ENCODE results near the gene PCDH1. TPM values are rescaled to one million over a fixed set of nuclear protein-coding genes. Genes with fewer than 3 reads are reported as not detected.
A peak's percentile ranks its signal among the peaks of the same experiment; 100 is the strongest.

The PCDH1 gene
- total RNA-seq, 1 donor from 2014 or later, result 5.4 TPM

DNA sequence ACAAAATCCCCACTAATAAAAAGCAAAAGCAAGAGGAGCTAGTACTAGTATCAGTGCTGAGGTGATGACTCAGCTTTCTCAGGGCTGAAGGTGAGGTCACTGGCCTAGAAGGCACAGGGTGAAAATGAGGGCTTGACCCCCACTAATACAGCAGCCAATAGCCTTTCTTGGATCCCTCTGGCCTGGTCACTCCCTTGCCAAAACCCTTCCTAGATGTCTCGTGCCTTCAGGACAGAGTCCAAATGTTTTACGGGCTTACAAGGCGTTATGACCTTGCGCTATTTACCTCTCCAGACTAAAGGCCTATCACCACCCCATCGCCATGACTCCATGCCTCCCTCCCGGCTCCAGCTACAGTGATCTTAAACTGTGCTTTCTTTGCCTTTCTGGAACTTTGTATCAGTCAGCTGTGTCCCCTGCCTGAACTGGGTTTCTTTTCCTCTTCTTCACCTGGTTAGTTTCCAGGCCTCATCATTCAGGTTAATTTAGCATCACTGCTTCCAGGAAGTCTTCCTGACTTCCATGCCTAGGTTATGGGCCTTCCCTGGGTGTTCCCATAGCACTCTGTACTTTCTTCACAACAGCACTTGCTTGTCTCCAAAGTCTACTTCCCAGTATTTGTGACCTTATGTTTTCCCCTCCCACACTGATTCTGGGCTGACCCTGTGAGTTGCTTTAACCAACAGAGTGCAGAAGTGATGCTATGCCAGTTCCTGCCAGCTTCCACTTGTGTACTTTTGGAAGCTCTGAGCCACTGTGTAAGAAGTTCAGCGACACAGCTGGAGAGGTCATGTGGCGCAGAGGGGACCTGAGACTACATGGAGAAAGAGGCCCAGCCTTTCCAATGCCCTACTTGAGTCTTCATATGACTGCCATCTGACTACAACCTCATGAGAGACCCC lies 41.3 kb upstream of the PCDH1 start:
- Mint-ChIP-seq H3K4me3 (no peak overlapping the region), H3K36me3 (peaks cover 1% of the 10 kb centered on the region), H3K9me3 (no peaks in the 10 kb centered on the region), H3K4me1 (peaks cover 9% of the 10 kb centered on the region), H3K27ac (no peak overlapping the region), H3K27me3 (ENCODE audit: low read depth) (peaks cover 29% of the 10 kb centered on the region)
- TF ChIP-seq, protein P1, sequence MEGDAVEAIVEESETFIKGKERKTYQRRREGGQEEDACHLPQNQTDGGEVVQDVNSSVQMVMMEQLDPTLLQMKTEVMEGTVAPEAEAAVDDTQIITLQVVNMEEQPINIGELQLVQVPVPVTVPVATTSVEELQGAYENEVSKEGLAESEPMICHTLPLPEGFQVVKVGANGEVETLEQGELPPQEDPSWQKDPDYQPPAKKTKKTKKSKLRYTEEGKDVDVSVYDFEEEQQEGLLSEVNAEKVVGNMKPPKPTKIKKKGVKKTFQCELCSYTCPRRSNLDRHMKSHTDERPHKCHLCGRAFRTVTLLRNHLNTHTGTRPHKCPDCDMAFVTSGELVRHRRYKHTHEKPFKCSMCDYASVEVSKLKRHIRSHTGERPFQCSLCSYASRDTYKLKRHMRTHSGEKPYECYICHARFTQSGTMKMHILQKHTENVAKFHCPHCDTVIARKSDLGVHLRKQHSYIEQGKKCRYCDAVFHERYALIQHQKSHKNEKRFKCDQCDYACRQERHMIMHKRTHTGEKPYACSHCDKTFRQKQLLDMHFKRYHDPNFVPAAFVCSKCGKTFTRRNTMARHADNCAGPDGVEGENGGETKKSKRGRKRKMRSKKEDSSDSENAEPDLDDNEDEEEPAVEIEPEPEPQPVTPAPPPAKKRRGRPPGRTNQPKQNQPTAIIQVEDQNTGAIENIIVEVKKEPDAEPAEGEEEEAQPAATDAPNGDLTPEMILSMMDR (IDR thresholded peaks at IDR 0.05; ENCODE audit: unreplicated experiment), result no peak
- DNase-seq (ENCODE audit: low spot score in 2 of 2, unreplicated experiment in 2 of 2), result no peak

DNA sequence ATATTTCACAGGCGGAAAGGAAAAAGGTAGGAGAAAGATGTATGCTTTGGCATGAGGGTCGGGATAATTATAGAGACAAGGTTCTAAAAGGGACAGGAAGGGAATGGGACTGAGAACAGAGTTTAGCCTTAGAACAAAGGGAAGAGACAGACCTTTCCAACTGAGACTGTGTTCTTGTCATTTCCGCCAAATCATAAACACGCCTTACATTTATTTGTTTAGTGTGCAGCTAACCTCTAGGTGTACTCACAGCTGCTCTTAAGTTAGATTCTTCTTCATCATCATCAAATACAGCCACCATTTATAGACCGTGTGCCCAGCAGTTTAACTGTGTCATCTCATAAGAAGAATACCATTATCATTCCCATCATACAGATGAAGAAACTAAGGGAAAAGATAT lies 39.5 kb upstream of the PCDH1 start:
- H3K27me3 Mint-ChIP-seq (ENCODE audit: low read depth), result peaks cover 38% of the 10 kb centered on the region
- no peak for DNase-seq (ENCODE audit: low spot score in 2 of 2, unreplicated experiment in 2 of 2)
- TF ChIP-seq, protein P1 (IDR thresholded peaks at IDR 0.05; ENCODE audit: unreplicated experiment), result no peak
- peaks cover 10% of the 10 kb centered on the region for H3K4me1 Mint-ChIP-seq
- no peak overlapping the region for H3K27ac Mint-ChIP-seq
- no peaks in the 10 kb centered on the region for H3K36me3 Mint-ChIP-seq
- no peak overlapping the region for H3K4me3 Mint-ChIP-seq
- H3K9me3 Mint-ChIP-seq, result no peaks in the 10 kb centered on the region

DNA sequence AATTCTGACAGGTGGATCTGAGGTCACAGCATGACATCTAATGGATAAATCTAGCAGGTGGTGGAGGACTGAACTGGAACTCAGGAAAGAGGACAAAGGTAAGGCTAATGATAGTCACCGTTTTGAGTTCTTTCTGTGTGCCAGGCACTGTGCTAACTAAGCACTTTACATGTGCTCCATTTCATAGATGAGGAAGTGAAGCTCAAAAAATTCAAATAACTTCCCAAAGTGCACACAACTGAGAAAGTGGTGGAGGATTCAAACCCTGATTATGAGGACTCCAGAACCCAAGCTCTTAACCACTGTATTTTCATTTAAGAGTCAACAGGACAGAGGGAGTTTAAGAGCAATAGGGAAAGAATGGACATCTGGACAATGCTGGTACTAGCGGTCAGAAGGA lies 38.3 kb upstream of the PCDH1 start:
- no peaks in the 10 kb centered on the region for H3K36me3 Mint-ChIP-seq
- H3K4me3 Mint-ChIP-seq, result no peak overlapping the region
- no peak overlapping the region for H3K27ac Mint-ChIP-seq
- H3K9me3 Mint-ChIP-seq, result no peaks in the 10 kb centered on the region
- DNase-seq (ENCODE audit: low spot score in 2 of 2, unreplicated experiment in 2 of 2), result no peak
- TF ChIP-seq, protein P1 (IDR thresholded peaks at IDR 0.05; ENCODE audit: unreplicated experiment), result no peak
- peaks cover 8% of the 10 kb centered on the region for H3K4me1 Mint-ChIP-seq
- peaks cover 42% of the 10 kb centered on the region for H3K27me3 Mint-ChIP-seq (ENCODE audit: low read depth)

DNA sequence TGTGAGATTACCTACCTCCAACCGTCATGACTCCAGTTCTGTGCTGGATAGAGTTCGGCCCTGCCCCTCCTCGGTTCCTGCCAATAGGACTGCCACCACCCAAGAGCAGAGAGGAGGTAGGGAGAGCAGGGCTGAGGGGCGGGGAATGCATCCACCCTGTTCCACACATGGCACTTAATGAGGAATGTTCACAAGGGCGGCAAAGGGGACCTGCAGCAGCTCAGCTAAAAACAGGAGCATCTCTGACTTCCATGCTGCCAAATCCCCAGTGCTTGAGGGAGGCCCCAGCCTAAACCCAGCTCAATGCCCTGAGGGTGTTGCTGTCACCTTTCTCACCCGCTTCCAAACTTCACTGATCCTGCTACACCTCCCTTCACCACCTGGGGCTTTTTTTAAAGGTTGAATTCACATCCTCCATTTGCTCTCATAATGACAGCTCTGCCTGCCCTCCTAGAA lies 37.7 kb upstream of the PCDH1 start:
- no peaks in the 10 kb centered on the region for H3K36me3 Mint-ChIP-seq
- no peak overlapping the region for H3K27ac Mint-ChIP-seq
- peaks cover 42% of the 10 kb centered on the region for H3K27me3 Mint-ChIP-seq (ENCODE audit: low read depth)
- H3K4me3 Mint-ChIP-seq, result no peak overlapping the region
- no peak for DNase-seq (ENCODE audit: low spot score in 2 of 2, unreplicated experiment in 2 of 2)
- H3K4me1 Mint-ChIP-seq, result peaks cover 8% of the 10 kb centered on the region
- H3K9me3 Mint-ChIP-seq, result no peaks in the 10 kb centered on the region
- TF ChIP-seq, protein P1 (IDR thresholded peaks at IDR 0.05; ENCODE audit: unreplicated experiment), result no peak

DNA sequence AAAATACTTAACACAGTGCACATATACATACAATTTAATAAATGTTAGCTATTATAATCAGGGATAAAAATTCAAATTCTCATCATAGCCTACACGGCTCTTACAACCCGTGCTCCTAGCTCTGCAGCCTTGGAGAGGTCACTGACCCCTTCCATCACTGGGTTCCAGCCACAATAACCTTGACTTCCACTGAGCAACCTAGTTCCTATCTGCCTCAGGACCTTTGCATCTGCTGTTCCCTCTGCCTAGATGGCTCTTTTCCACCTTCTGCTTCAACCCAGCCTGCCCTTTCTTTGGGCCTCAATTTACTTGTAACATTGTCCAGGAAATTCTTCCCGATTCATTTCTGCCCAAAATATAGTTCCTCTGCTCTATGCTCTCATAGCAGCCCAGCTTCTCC lies 36.6 kb upstream of the PCDH1 start:
- peak overlapping the region; percentile 50 for H3K4me3 Mint-ChIP-seq
- TF ChIP-seq, protein P1 (IDR thresholded peaks at IDR 0.05; ENCODE audit: unreplicated experiment), result no peak
- peaks cover 42% of the 10 kb centered on the region for H3K27me3 Mint-ChIP-seq (ENCODE audit: low read depth)
- H3K9me3 Mint-ChIP-seq, result no peaks in the 10 kb centered on the region
- DNase-seq (ENCODE audit: low spot score in 2 of 2, unreplicated experiment in 2 of 2), result no peak
- H3K27ac Mint-ChIP-seq, result no peak overlapping the region
- H3K4me1 Mint-ChIP-seq, result peaks cover 8% of the 10 kb centered on the region
- H3K36me3 Mint-ChIP-seq, result no peaks in the 10 kb centered on the region

Data from mesothelial cell of epicardium (in vitro differentiated cells).